CD14-positive monocyte (primary cell): ENCODE results near the gene HINT2. TPM values are rescaled to one million over a fixed set of nuclear protein-coding genes. Genes with fewer than 3 reads are reported as not detected.

ENCODE experiments used
- DNase-seq, 3 donors: peaks; one replicate each; pipeline ENCODE4 v3.0.0-alpha.2; 2011 to 2022
- H2AFZ ChIP-seq: 2 replicates; pipeline ENCODE4 v1.6.0; 2012; ENCODE audit warnings: mild to moderate bottlenecking, low read depth, low read length, inconsistent platforms; ENCODE audit not compliant: insufficient read depth, poor library complexity, severe bottlenecking
- H3K27ac ChIP-seq, 2 donors: 1 replicate in 1 of 2; 2 replicates in 1 of 2; pipeline ENCODE4 v1.5.1; 2012 to 2013; ENCODE audit warnings: low read length in 2 of 2, control low read depth in 1 of 2, inconsistent platforms in 1 of 2, low read depth in 1 of 2, mild to moderate bottlenecking in 1 of 2
- H3K27me3 ChIP-seq, 2 donors: one replicate each; pipeline versions ENCODE4 v1.6.0 to v1.6.1; 2011 to 2013; ENCODE audit warnings: low read length in 2 of 2; ENCODE audit not compliant: control insufficient read depth in 2 of 2, insufficient read depth in 2 of 2
- H3K36me3 ChIP-seq, 2 donors: replicated peaks in 1 of 2; 1 replicate in 1 of 2; 2 replicates in 1 of 2; pipeline versions ENCODE4 v1.5.1 to v1.6.1; 2012 to 2013; ENCODE audit warnings: low read length in 2 of 2, control low read depth in 1 of 2, inconsistent platforms in 1 of 2, mild to moderate bottlenecking in 1 of 2; ENCODE audit not compliant: insufficient read depth in 2 of 2, control insufficient read depth in 1 of 2
- H3K4me1 ChIP-seq, 2 donors: 1 replicate in 1 of 2; 2 replicates in 1 of 2; pipeline versions ENCODE4 v1.5.1 to v1.6.1; 2012 to 2013; ENCODE audit warnings: low read length in 2 of 2, control low read depth in 1 of 2, inconsistent platforms in 1 of 2, mild to moderate bottlenecking in 1 of 2, moderate library complexity in 1 of 2; ENCODE audit not compliant: insufficient read depth in 2 of 2, control insufficient read depth in 1 of 2
- H3K4me2 ChIP-seq: replicated peaks from 2 replicates; pipeline ENCODE3; 2012; ENCODE audit warnings: low read length, moderate library complexity, mild to moderate bottlenecking; ENCODE audit not compliant: poor library complexity, severe bottlenecking; ENCODE audit errors: extremely low read depth
- H3K4me3 ChIP-seq, 3 experiments: fragments of 200-600 bp in 1 of 3; sonication (generic) in 1 of 3; replicated peaks in 1 of 3; 1 replicate in 2 of 3; 2 replicates in 1 of 3; pipeline ENCODE4 v1.5.1; 2011 to 2013; ENCODE audit warnings: low read length in 3 of 3, mild to moderate bottlenecking in 3 of 3, control low read depth in 2 of 3, low read depth in 2 of 3, inconsistent platforms in 1 of 3, moderate library complexity in 1 of 3
- H3K79me2 ChIP-seq: 2 replicates; pipeline ENCODE4 v1.6.0; 2012; ENCODE audit warnings: mild to moderate bottlenecking, control low read depth, inconsistent platforms, low read length, moderate library complexity; ENCODE audit not compliant: insufficient read depth
- H3K9ac ChIP-seq: 2 replicates; pipeline ENCODE4 v1.6.0; 2017; ENCODE audit warnings: low read length, mild to moderate bottlenecking; ENCODE audit not compliant: insufficient read depth, poor library complexity, severe bottlenecking
- H3K9me3 ChIP-seq, 2 donors: replicated peaks in 1 of 2; 1 replicate in 1 of 2; 2 replicates in 1 of 2; pipeline versions ENCODE4 v1.5.1 to v1.6.1; 2012 to 2013; ENCODE audit warnings: low read length in 2 of 2, control low read depth in 1 of 2; ENCODE audit not compliant: control insufficient read depth in 1 of 2, insufficient read depth in 1 of 2
- H4K20me1 ChIP-seq: 2 replicates; pipeline ENCODE4 v1.6.0; 2012; ENCODE audit warnings: mild to moderate bottlenecking, low read length, control low read depth, moderate library complexity; ENCODE audit not compliant: insufficient read depth
- H3K27ac Mint-ChIP-seq, 7 donors: one replicate each; pipeline ENCODE4 v1.8.0; 2020; ENCODE audit warnings: mild to moderate bottlenecking in 7 of 7, mixed read lengths in 7 of 7, moderate library complexity in 6 of 7, inconsistent platforms in 2 of 7
- H3K27me3 Mint-ChIP-seq, 3 donors: one replicate each; pipeline ENCODE4 v1.8.0; 2021 to 2022; ENCODE audit warnings: low read depth in 3 of 3, mild to moderate bottlenecking in 3 of 3, mixed read lengths in 3 of 3, moderate library complexity in 3 of 3, inconsistent platforms in 1 of 3
- H3K36me3 Mint-ChIP-seq, 2 donors: one replicate each; pipeline ENCODE4 v1.8.0; 2020; ENCODE audit warnings: mixed read lengths in 2 of 2, inconsistent platforms in 1 of 2, mild to moderate bottlenecking in 1 of 2
- H3K4me1 Mint-ChIP-seq: one replicate; pipeline ENCODE4 v1.8.0; 2020; ENCODE audit warnings: mild to moderate bottlenecking, mixed read lengths
- H3K4me3 Mint-ChIP-seq, 2 donors: one replicate each; pipeline ENCODE4 v1.8.0; 2020; ENCODE audit warnings: mild to moderate bottlenecking in 2 of 2, mixed read lengths in 2 of 2, moderate library complexity in 1 of 2
- H3K9me3 Mint-ChIP-seq, 7 donors: one replicate each; pipeline ENCODE4 v1.8.0; 2020 to 2022; ENCODE audit warnings: mixed read lengths in 7 of 7, mild to moderate bottlenecking in 6 of 7, moderate library complexity in 6 of 7, inconsistent platforms in 2 of 7
- CTCF ChIP-seq: fragments of 200-600 bp; IDR thresholded peaks from one replicate; pipeline ENCODE4 v1.8.0; 2022; ENCODE audit warnings: antibody characterized with exemption, mild to moderate bottlenecking
- WGBS: methylation state at CpG from one replicate; pipeline ENCODE4 v1.1.5; 2013; ENCODE audit warnings: missing lambda C conversion rate; ENCODE audit not compliant: insufficient coverage; 5-methylcytosine and 5-hydroxymethylcytosine counted together
- intact Hi-C, 2 donors: fragments of 100-400 bp; cut with micrococcal nuclease; formaldehyde crosslinking; loops; one replicate each; pipeline versions ENCODE4 v1.15.0 to v1.15.1; 2023
- polyA plus RNA-seq, 3 donors: library from polyadenylated mRNA; depleted of rRNA in 1 of 3; unstranded in 2 of 3; stranded (reverse) in 1 of 3; fragments of 300-500 nt in 2 of 3; fragments of >200 nt in 1 of 3; fragmentation: Illumina TruSeq in 2 of 3; gene quantifications; 1 replicate in 2 of 3; 2 replicates in 1 of 3; pipeline ENCODE4 v1.2.3, GENCODE V29; 2012 to 2021

HINT2 gene
- polyA plus RNA-seq, 3 donors: 19.9 to 64.5 (median 59.1) TPM

GRCh38 chr9:35813434-35814105 is 1.3 kb downstream of the HINT2 start:
- intact Hi-C loops: loop anchor here (5.0 to 10.0 kb wide), 2 partner anchors 166 to 209 kb away; partner anchors contain the start of gene TESK1 (in 1 of the 2)
- no peaks in the 10 kb centered on the region for H3K9me3 ChIP-seq

More at GRCh38 chr9:35813434-35814105, 1.3 kb downstream of the HINT2 start:
- no peak for DNase-seq
- TF ChIP-seq CTCF: no peak
- Mint-ChIP-seq H3K4me1 (peaks cover 34% of the 10 kb centered on the region), H3K27ac (peak overlapping the region in 2 of 7 donors; percentile 84 to 89), H3K27me3 (peaks cover 1 to 9% (median 4%) of the 10 kb centered on the region in 3 donors), H3K4me3 (no peak overlapping the region), H3K9me3 (no peaks in the 10 kb centered on the region), H3K36me3 (peaks cover 2 to 4% of the 10 kb centered on the region in 2 donors)
- Histone ChIP-seq H2AFZ (no peak overlapping the region), H3K79me2 (peaks cover 4% of the 10 kb centered on the region), H3K27ac (no peak overlapping the region), H3K36me3 (no peaks in the 10 kb centered on the region), H3K27me3 (no peaks in the 10 kb centered on the region), H3K9ac (no peak overlapping the region), H3K4me1 (peaks cover 35 to 44% of the 10 kb centered on the region in 2 donors), H3K4me3 (peak overlapping the region in 1 of 3 experiments; percentile 88), H3K4me2 (peak overlapping the region; percentile 94), H4K20me1 (no peaks in the 10 kb centered on the region)
- 100% methylated on average over 2 of the region's 10 CpGs for WGBS
